HEK293 (cell line): Measurements from ENCODE around the gene SCAMP2.
A peak's percentile ranks its signal among the peaks of the same experiment; 100 is the strongest.

Experiments used
- EGR2 ChIP-seq: fragments of 450-650 bp; formaldehyde crosslinking; IDR thresholded peaks from 2 replicates; pipeline ENCODE4 v1.5.1; 2016; ENCODE audit warnings: low read depth, missing biosample characterization, missing genetic modification characterization
- GFI1B ChIP-seq: fragments of 450-650 bp; formaldehyde crosslinking; IDR thresholded peaks from 2 replicates; pipeline ENCODE4 v1.5.1; 2016; ENCODE audit warnings: missing biosample characterization, missing genetic modification characterization
- GLI2 ChIP-seq: fragments of 450-650 bp; formaldehyde crosslinking; IDR thresholded peaks from 2 replicates; pipeline ENCODE4; 2017; ENCODE audit warnings: missing biosample characterization, missing genetic modification characterization, low read depth, borderline replicate concordance
- GLIS1 ChIP-seq: fragments of 450-650 bp; formaldehyde crosslinking; IDR thresholded peaks from 2 replicates; pipeline ENCODE4 v1.5.1; 2016; ENCODE audit warnings: missing biosample characterization, missing genetic modification characterization
- IKZF3 ChIP-seq: fragments of 450-650 bp; IDR thresholded peaks from 2 replicates; pipeline ENCODE4 v1.5.0; 2018; ENCODE audit warnings: missing biosample characterization, mild to moderate bottlenecking, missing genetic modification characterization, moderate library complexity
- KLF10 ChIP-seq: fragments of 450-650 bp; IDR thresholded peaks from 2 replicates; pipeline ENCODE4 v1.5.1; 2018; ENCODE audit warnings: missing biosample characterization, mild to moderate bottlenecking, missing genetic modification characterization
- KLF17 ChIP-seq: fragments of 450-650 bp; formaldehyde crosslinking; IDR thresholded peaks from 2 replicates; pipeline ENCODE4 v1.5.1; 2016; ENCODE audit warnings: missing biosample characterization, missing genetic modification characterization
- KLF8 ChIP-seq: fragments of 450-650 bp; formaldehyde crosslinking; IDR thresholded peaks from 2 replicates; pipeline ENCODE4 v1.5.1; 2016; ENCODE audit warnings: missing biosample characterization, missing genetic modification characterization
- MEIS1 ChIP-seq: sonication (generic); formaldehyde crosslinking; IDR thresholded peaks from 2 replicates; pipeline ENCODE4 v1.8.1; 2022; ENCODE audit warnings: missing genetic modification reagents, mild to moderate bottlenecking, borderline replicate concordance
- OSR2 ChIP-seq: fragments of 450-650 bp; formaldehyde crosslinking; IDR thresholded peaks from 2 replicates; pipeline ENCODE4 v1.5.1; 2016; ENCODE audit warnings: missing biosample characterization, missing genetic modification characterization
- SP7 ChIP-seq: fragments of 450-650 bp; formaldehyde crosslinking; IDR thresholded peaks from 2 replicates; pipeline ENCODE4 v1.5.1; 2016; ENCODE audit warnings: missing biosample characterization, missing genetic modification characterization
- ZBTB44 ChIP-seq: fragments of 450-650 bp; IDR thresholded peaks from 2 replicates; pipeline ENCODE4 v1.5.1; 2018; ENCODE audit warnings: missing biosample characterization, mild to moderate bottlenecking, missing genetic modification characterization
- ZEB2 ChIP-seq: fragments of 450-650 bp; formaldehyde crosslinking; IDR thresholded peaks from 2 replicates; pipeline ENCODE4 v1.5.1; 2016; ENCODE audit warnings: missing biosample characterization, missing genetic modification characterization
- ZFP37 ChIP-seq: fragments of 450-650 bp; formaldehyde crosslinking; IDR thresholded peaks from 2 replicates; pipeline ENCODE4 v1.5.1; 2016; ENCODE audit warnings: missing biosample characterization, missing genetic modification characterization
- ZFP69B ChIP-seq: fragments of 450-650 bp; formaldehyde crosslinking; IDR thresholded peaks from 2 replicates; pipeline ENCODE4 v1.5.1; 2016; ENCODE audit warnings: missing biosample characterization, missing genetic modification characterization
- ZIC2 ChIP-seq: fragments of 450-650 bp; formaldehyde crosslinking; IDR thresholded peaks from 2 replicates; pipeline ENCODE4 v1.5.1; 2016; ENCODE audit warnings: missing biosample characterization, missing genetic modification characterization
- ZNF121 ChIP-seq: fragments of 450-650 bp; formaldehyde crosslinking; IDR thresholded peaks from 2 replicates; pipeline ENCODE4 v1.5.1; 2016; ENCODE audit warnings: missing biosample characterization, missing genetic modification characterization
- ZNF138 ChIP-seq: fragments of 450-650 bp; formaldehyde crosslinking; IDR thresholded peaks from 2 replicates; pipeline ENCODE4 v1.5.1; 2016; ENCODE audit warnings: missing biosample characterization, missing genetic modification characterization, borderline replicate concordance
- ZNF155 ChIP-seq: fragments of 450-650 bp; formaldehyde crosslinking; IDR thresholded peaks from 2 replicates; pipeline ENCODE4 v1.5.1; 2016; ENCODE audit warnings: missing biosample characterization, missing genetic modification characterization
- ZNF157 ChIP-seq: fragments of 450-650 bp; formaldehyde crosslinking; IDR thresholded peaks from 2 replicates; pipeline ENCODE4 v1.5.1; 2016; ENCODE audit warnings: missing biosample characterization, missing genetic modification characterization
- ZNF2 ChIP-seq: fragments of 450-650 bp; formaldehyde crosslinking; IDR thresholded peaks from 2 replicates; pipeline ENCODE4 v1.5.1; 2016; ENCODE audit warnings: missing biosample characterization, missing genetic modification characterization
- ZNF214 ChIP-seq: fragments of 450-650 bp; formaldehyde crosslinking; IDR thresholded peaks from 2 replicates; pipeline ENCODE4 v1.5.1; 2017; ENCODE audit warnings: missing biosample characterization, mild to moderate bottlenecking, missing genetic modification characterization, borderline replicate concordance
- ZNF239 ChIP-seq: fragments of 450-650 bp; formaldehyde crosslinking; IDR thresholded peaks from 2 replicates; pipeline ENCODE4 v1.5.1; 2016; ENCODE audit warnings: missing biosample characterization, missing genetic modification characterization
- ZNF362 ChIP-seq: fragments of 450-650 bp; formaldehyde crosslinking; IDR thresholded peaks from 2 replicates; pipeline ENCODE4 v1.5.1; 2016; ENCODE audit warnings: missing biosample characterization, missing genetic modification characterization
- ZNF394 ChIP-seq: fragments of 450-650 bp; formaldehyde crosslinking; IDR thresholded peaks from 2 replicates; pipeline ENCODE4 v1.5.1; 2016; ENCODE audit warnings: missing biosample characterization, missing genetic modification characterization, mild to moderate bottlenecking, moderate library complexity, borderline replicate concordance
- ZNF473 ChIP-seq: fragments of 450-650 bp; formaldehyde crosslinking; IDR thresholded peaks from 2 replicates; pipeline ENCODE4 v1.5.1; 2017; ENCODE audit warnings: missing biosample characterization, missing genetic modification characterization
- ZNF488 ChIP-seq: fragments of 450-650 bp; formaldehyde crosslinking; IDR thresholded peaks from 2 replicates; pipeline ENCODE4 v1.5.1; 2016; ENCODE audit warnings: missing biosample characterization, missing genetic modification characterization
- ZNF639 ChIP-seq: fragments of 450-650 bp; formaldehyde crosslinking; IDR thresholded peaks from 2 replicates; pipeline ENCODE4 v1.5.1; 2016; ENCODE audit warnings: missing biosample characterization, missing genetic modification characterization
- ZNF704 ChIP-seq: fragments of 450-650 bp; formaldehyde crosslinking; IDR thresholded peaks from 2 replicates; pipeline ENCODE4 v1.5.1; 2016; ENCODE audit warnings: missing biosample characterization, missing genetic modification characterization
- ZNF785 ChIP-seq: fragments of 450-650 bp; formaldehyde crosslinking; IDR thresholded peaks from 2 replicates; pipeline ENCODE4 v1.5.1; 2016; ENCODE audit warnings: missing biosample characterization, missing genetic modification characterization
- ZNF843 ChIP-seq: fragments of 450-650 bp; formaldehyde crosslinking; IDR thresholded peaks from 2 replicates; pipeline ENCODE4 v1.5.1; 2016; ENCODE audit warnings: missing biosample characterization, missing genetic modification characterization
- ZSCAN16 ChIP-seq: fragments of 450-650 bp; formaldehyde crosslinking; IDR thresholded peaks from 2 replicates; pipeline ENCODE4 v1.5.1; 2016; ENCODE audit warnings: missing biosample characterization, missing genetic modification characterization

SCAMP2 gene

GRCh38 chr15:74842581-74843444, 30.4 kb downstream of the SCAMP2 start, which contains the start of gene ULK3 (continued):
- TF ChIP-seq MEIS1 (CRISPR knock-in tag) = no peak
- peak; percentile 81 for TF ChIP-seq ZFP37 (tag by site-specific recombination)
- peak; percentile 53 for TF ChIP-seq ZIC2
- peak; percentile 63; the same call in 1 of the 2 replicates for TF ChIP-seq GFI1B (tag by site-specific recombination)
- TF ChIP-seq ZNF138 (tag by site-specific recombination) = no peak
- no peak for TF ChIP-seq ZNF239
- no peak for TF ChIP-seq GLI2 (tag by site-specific recombination)
- no peak for TF ChIP-seq ZNF155 (tag by site-specific recombination)
- peak; percentile 86; the same call in 1 of the 2 replicates for TF ChIP-seq GLIS1 (tag by site-specific recombination)
- 0 out of 2 replicates have a peak, but pooled peaks have one; percentile 36 for TF ChIP-seq ZSCAN16 (tag by site-specific recombination)
- 0 out of 2 replicates have a peak, but pooled peaks have one; percentile 24 for TF ChIP-seq ZNF785 (tag by site-specific recombination)
- 0 out of 2 replicates have a peak, but pooled peaks have one; percentile 26 for TF ChIP-seq ZNF704 (tag by site-specific recombination)
- peak; percentile 78 for TF ChIP-seq ZBTB44 (tag by site-specific recombination)
- TF ChIP-seq ZNF2 = peak; percentile 64
- peak; percentile 94 for TF ChIP-seq ZEB2 (tag by site-specific recombination)
- TF ChIP-seq ZNF214 (tag by site-specific recombination) = no peak
- TF ChIP-seq KLF10 = peak; percentile 71
- TF ChIP-seq ZNF394 (tag by site-specific recombination) = peak; percentile 8; the same call in 1 of the 2 replicates
- TF ChIP-seq IKZF3 (tag by site-specific recombination) = peak; percentile 56
- no peak for TF ChIP-seq ZNF473 (tag by site-specific recombination)
- TF ChIP-seq KLF8 = peak; percentile 97
- peak; percentile 53; the same call in 1 of the 2 replicates for TF ChIP-seq OSR2 (tag by site-specific recombination)
- no peak for TF ChIP-seq ZNF157
- TF ChIP-seq ZFP69B (tag by site-specific recombination) = peak; percentile 92
- no peak for TF ChIP-seq ZNF121 (tag by site-specific recombination)
- peak; percentile 93; the same call in 1 of the 2 replicates for TF ChIP-seq KLF17
- TF ChIP-seq SP7 (tag by site-specific recombination) = peak; percentile 64
- TF ChIP-seq ZNF488 (tag by site-specific recombination) = peak; percentile 35; the same call in 1 of the 2 replicates
- TF ChIP-seq ZNF843 (tag by site-specific recombination) = peak; percentile 62
- peak; percentile 98 for TF ChIP-seq EGR2 (tag by site-specific recombination)
- TF ChIP-seq ZNF362 (tag by site-specific recombination) = no peak
- no peak for TF ChIP-seq ZNF639
